Spleen (tissue), 7 donors: Measurements from ENCODE around the gene VAV1.

Experiments used
- CTCF ChIP-seq, 11 experiments: fragments of 200-600 bp in 7 of 11; fragments of 450-650 bp in 4 of 11; sonication (generic) in 4 of 11; IDR thresholded peaks in 8 of 11; conservative IDR thresholded peaks in 3 of 11; 1 replicate in 7 of 11; 2 replicates in 4 of 11; pipeline versions ENCODE4 v1.4.0 to v1.8.0; 2016 to 2021; ENCODE audit warnings: antibody characterized with exemption in 11 of 11, inconsistent platforms in 4 of 11, mild to moderate bottlenecking in 1 of 11
- POLR2A ChIP-seq, 3 donors: fragments of 450-650 bp; IDR thresholded peaks; one replicate each; pipeline ENCODE4 v1.5.1; 2017; ENCODE audit warnings: antibody characterized with exemption in 3 of 3, mild to moderate bottlenecking in 1 of 3
- POLR2AphosphoS5 ChIP-seq, 3 donors: sonication (generic); formaldehyde crosslinking; IDR thresholded peaks; one replicate each; pipeline ENCODE4 v1.5.1; 2017; ENCODE audit warnings: antibody characterized with exemption in 3 of 3
- donor health status: DM: no; HTN: no; CAD: no; lungs with moderate emphysema.
- donor health status: DM: no; HTN: no; CAD: no.
- donor health status: DM: no; HTN: no; CAD: no.

GRCh38 chr19:6891761-6892385, 119.4 kb downstream of the VAV1 start:
- TF ChIP-seq POLR2A (IDR thresholded peaks at IDR 0.05) = no peak
- no peak for TF ChIP-seq CTCF (IDR thresholded peaks at IDR 0.05 in 8 of 11, conservative IDR thresholded peaks at IDR 0.05 in 3 of 11)
- TF ChIP-seq POLR2AphosphoS5 (IDR thresholded peaks at IDR 0.05) = no peak
